8988T (cell line): ENCODE results near the gene ELFN1.

Source experiments
- DNase-seq: peaks from one replicate; pipeline ENCODE4 v3.0.0; 2011

ELFN1 gene

GRCh38 chr7:1696671-1697498 lies 26.8 kb downstream of the ELFN1 start:
- DNase-seq: no peak

- no peak for DNase-seq
Observed at GRCh38 chr7:1697499-1698125, 27.5 kb downstream of the ELFN1 start.

DNA sequence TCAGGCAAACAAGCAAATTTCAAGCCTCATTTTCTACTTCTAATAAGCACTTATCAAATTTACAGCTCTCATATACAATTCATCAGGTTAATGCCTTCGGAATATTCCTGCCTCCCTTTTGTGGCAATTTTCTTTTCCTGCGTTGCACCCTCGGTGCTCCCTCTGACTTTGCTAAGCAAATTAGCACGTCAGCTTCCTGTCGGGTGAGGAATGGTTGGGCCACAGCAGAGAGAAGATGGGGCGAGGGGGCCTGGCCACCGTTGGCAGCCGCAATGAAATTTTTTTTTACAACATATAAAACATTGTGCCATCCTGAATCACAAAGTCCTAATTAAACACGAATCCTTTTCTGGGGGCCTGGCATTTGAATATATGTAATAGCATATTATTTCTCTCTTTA lies 28.1 kb downstream of the ELFN1 start:
- DNase-seq: no peak

- no peak for DNase-seq
Observed at GRCh38 chr7:1698951-1699350, 28.9 kb downstream of the ELFN1 start.

GRCh38 chr7:1700086-1700485 lies 30.0 kb downstream of the ELFN1 start:
- no peak for DNase-seq

- DNase-seq: no peak
Observed at GRCh38 chr7:1700536-1701333, 30.7 kb downstream of the ELFN1 start.

DNA sequence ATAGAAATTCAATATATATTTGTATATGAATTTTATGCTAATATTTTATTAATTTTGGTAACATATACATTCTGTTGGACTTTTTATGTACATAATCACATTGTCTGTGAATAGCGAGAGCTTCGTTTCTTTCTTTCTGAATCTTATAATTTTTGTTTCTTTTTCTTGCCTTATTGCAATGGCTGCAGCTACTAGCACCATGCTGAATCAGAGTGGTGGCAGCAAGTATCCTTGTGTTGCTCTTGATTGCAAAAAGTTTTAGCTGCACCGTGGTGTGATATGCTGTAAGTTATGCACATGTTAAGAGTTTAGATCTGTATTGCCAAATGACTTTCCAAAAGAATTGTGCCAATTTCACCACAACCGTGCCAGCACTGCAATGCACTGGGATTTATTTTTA lies 32.6 kb downstream of the ELFN1 start:
- no peak for DNase-seq

DNA sequence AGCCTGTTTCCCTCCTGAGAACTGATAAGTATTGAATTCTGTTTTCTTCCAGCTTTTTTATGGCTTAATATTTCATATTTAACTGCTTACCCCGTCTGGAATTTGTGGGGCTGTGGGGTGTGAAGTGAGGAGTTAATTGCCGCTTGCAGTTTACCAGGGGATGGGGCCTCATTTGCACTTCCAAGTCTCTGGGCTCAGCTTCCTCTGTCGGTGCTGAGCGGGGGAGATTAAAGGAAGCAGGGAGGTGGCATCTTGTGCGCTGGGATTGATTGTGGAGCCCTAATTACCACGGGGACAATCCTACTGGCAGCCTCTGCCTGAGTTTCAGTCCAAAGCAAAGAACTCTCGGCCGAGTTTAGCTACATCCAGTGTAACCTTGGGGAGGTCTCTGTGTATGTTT lies 33.4 kb downstream of the ELFN1 start:
- no peak for DNase-seq

- no peak for DNase-seq
Observed at GRCh38 chr7:1703871-1704810, 34.1 kb downstream of the ELFN1 start.

DNA sequence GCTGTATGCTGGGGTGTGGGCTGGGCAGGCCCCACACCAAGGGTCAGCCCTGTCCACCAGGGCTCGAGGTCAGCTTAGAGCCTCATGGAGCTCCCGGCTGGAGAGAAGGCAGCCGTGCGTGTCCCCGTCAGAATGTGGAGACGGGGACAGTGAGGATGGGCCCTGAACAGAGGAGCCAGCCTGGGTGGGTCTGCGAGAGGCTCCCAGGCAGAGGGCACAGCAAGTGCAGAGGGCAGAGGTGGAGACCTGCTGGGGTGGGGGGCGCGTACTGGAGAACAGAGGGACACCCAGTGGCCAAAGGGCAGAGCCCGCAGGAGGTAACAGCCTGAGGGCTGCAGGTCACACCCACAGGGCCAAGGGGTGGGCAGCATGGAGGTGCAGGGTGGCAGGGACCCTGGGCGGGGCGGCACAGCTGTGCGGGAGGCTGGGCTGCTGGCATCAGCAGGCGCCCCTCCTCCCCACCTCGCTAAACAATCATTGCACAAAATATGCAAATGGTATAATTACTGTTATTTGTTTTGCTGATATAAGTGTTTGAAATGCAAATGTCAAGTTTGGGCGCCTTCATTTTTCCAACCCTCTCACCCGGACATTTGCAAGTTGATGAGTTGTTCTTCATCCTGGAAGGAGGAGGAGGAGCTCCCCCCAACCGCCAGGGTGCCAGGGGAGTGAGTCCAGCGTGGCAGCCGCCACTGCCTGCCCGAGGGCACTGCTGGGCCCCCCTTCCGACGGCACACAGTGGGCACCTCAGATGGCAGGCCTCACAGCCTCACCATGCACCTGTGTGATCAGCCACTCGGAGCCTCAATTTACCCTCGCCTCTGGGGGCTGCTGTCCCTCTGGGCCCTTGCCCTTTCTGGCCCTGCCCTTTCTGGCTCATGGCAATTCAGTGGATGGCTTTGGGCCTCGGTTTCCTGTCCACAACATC lies 35.0 kb downstream of the ELFN1 start:
- no peak for DNase-seq

- DNase-seq: no peak
Observed at GRCh38 chr7:1705856-1706255, 35.8 kb downstream of the ELFN1 start.

DNA sequence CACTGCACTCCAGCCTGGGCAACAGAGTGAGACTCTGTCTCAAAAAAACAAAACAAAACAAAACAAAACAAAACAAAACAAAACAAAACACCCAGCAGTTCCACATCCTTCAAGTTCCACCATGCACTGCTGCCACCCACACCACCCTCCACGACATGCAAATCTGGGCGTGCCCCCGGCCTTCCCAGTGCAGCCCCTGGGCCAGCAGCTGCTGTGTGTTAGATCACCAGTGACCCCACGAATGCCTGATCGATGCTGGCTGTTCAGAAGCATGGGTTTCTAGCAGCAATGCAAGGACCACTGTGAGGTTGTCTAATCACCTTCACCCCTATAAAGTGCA lies 36.3 kb downstream of the ELFN1 start:
- DNase-seq: no peak

DNA sequence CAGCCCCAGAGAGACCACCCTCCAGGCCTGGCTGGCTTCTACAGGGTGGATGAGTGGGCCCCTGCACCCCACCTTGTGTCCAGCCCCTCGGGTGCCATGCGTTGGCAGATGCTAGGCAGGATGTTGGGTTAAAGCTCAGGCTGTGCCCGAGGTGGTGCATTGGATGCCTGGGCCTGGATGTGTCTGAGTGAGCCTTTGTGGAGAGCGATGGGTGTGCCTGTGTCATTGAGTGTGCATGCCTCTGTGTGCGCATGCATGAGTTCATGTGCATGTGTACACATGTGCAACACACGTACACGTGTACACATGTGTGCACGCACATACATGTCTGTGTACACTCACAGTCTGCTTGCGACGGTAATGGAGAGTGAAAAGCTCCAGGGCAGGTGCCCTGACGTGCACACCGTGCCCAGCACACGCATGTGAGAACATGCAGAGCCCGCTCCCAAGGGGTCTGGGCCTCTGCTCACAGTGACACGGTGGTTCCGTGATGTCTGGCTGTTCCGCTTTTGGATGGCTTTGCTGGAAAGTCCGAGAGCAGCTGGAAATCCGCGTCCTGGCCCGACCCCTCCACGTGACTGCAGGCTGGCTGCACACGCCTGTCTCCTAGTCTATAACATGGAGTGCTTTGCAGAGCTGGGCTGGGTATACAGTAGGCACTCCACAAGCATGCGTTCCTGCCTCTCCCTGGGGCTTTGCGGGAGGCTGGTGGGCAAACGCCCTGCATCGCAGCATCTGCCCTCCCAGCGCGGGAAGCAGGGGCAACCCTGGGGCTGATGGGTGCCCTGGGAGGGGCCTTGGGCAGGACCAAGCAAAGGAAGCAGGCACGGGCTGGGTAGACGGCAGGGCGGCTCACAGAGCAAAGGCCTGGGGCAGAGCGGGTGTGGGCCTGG lies 36.9 kb downstream of the ELFN1 start:
- no peak for DNase-seq

DNA sequence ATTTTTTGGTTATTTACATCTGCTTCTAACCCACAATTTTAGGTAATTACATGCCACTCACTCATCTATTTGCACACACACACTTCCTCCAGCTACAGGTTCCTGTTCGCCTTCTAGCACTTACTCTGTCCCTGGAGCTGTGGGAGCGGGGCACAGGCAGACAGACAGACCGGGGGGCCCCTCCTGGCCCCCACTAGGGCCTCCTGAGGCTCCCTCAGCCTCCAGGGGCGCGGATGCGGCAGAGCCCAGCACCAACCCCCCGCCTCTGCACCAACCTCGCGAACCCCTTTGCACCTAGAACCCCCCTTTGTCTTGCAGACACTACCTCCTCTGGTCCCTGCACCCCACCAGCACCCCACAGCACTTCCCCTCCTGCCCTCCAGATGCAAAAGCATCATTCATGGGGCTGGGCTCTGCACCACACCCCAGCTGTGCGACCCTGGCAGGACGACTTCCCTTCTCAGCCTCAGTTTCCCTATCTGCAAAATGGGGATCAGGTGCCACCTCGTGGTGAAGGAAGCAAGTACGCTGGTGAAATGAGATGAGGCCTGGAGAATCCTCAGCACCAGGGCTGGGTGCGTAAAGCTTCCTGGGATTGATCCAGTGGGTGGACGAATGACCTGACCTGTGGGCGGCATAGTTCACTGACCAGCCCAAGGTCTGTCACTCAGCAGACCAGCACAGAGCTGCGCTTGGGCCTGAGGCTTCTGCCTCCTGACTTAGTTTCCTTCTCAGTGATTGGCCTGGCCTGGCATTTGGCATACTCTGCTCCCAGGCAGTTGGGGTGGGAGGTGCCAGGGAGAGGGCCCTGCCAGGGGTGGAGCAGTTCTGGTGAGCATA lies 37.9 kb downstream of the ELFN1 start:
- no peak for DNase-seq

- DNase-seq: no peak
Observed at GRCh38 chr7:1708596-1709251, 38.6 kb downstream of the ELFN1 start.

- DNase-seq: no peak
Observed at GRCh38 chr7:1709281-1709680, 39.2 kb downstream of the ELFN1 start.

DNA sequence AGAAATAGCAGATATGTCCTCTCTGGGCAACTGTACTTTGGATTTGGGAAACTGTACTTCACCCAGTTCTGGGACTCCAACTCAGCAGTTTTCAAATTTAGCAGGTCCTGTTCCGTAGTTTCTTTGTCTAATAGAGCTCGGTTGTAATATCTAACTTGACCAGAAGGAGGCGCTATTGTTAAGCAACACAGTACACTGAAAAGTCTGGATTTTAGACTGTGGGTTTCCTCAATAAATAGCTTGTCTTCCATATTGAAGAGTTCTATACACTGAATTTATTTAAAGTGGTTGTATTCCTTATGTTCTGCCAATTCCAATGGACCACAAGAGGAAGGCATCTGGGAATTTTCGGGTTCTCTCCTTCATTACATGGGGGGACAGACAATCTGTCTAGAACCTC lies 39.8 kb downstream of the ELFN1 start:
- no peak for DNase-seq

GRCh38 chr7:1710936-1711335 lies 40.9 kb downstream of the ELFN1 start:
- no peak for DNase-seq

- DNase-seq: no peak
Observed at GRCh38 chr7:1712907-1713501, 42.9 kb downstream of the ELFN1 start.
